ENCODE measurements around the gene MKI67.

GRCh38 chr10:128074589-128074988 lies 51.6 kb downstream of the MKI67 start:
- no peak for TF ChIP-seq CTCF (IDR thresholded peaks at IDR 0.05)
- no peak for TF ChIP-seq SIN3A (IDR thresholded peaks at IDR 0.05; ENCODE audit: borderline replicate concordance, insufficient read depth, low read depth, low read length)
- TF ChIP-seq POLR2AphosphoS5 (IDR thresholded peaks at IDR 0.05; ENCODE audit: low read depth, low read length): no peak
- no peak for TF ChIP-seq REST (IDR thresholded peaks at IDR 0.05; ENCODE audit: insufficient read depth in 1 of 2, low read depth in 2 of 2, low read length in 1 of 2)

Data from Panc1 (cell line).